HCT116 (cell line): Measurements from ENCODE around the gene ZNF286A. TPM values are rescaled to one million over a fixed set of nuclear protein-coding genes. Genes with fewer than 3 reads are reported as not detected.

Experiments used
- ATAC-seq: fragments of 200-7000 bp; cut with Tn5 transposase; 2 replicates; pipeline ENCODE4 v1.9.1; 2020; ENCODE audit warnings: mild to moderate bottlenecking, moderate library complexity
- BruUV-seq: library from RNA; stranded (reverse); fragments of 400-500 nt; replicated peaks from 2 replicates; lab custom pipeline; 2021; lab: Mats Ljungman, UMichigan
- CTCF ChIA-PET: fragments of 300-600 bp; sonication (Branson Sonifier 250); formaldehyde crosslinking; loops from one replicate; lab custom pipeline; 2021; ENCODE audit warnings: antibody characterized with exemption; lab: Charles Lee
- POLR2A ChIA-PET: fragments of 300-600, 350-600 bp; sonication (Branson Sonifier 250); formaldehyde crosslinking; loops from one replicate; lab custom pipeline; 2021; ENCODE audit warnings: antibody characterized with exemption; lab: Charles Lee
- RAD21 ChIA-PET, 2 experiments: fragments of 300-600 bp; sonication (Branson Sonifier 250); formaldehyde crosslinking; loops; one replicate each; lab custom pipeline; 2023; ENCODE audit warnings: low total read pairs in 2 of 2; ENCODE audit not compliant: uncharacterized antibody in 2 of 2, unreplicated experiment in 2 of 2, low non-redundant PET in 1 of 2; lab: Charles Lee
- DNase-seq: peaks from one replicate; pipeline ENCODE4 v3.0.0-alpha.2; 2010; ENCODE audit warnings: low read depth, low spot score
- H2AFZ ChIP-seq: fragments of 200-600 bp; shearing (Covaris generic), sonication (generic); 2 replicates; pipeline ENCODE4 v1.6.1; 2017; ENCODE audit warnings: low read depth, mixed run types, mixed read lengths, antibody characterized with exemption, low read length; ENCODE audit not compliant: poor library complexity, severe bottlenecking
- H3K27ac ChIP-seq: 2 replicates; pipeline ENCODE4 v1.5.1; 2012; ENCODE audit warnings: low read depth, low read length
- H3K27me3 ChIP-seq: fragments of 200-600 bp; sonication (generic); 2 replicates; pipeline ENCODE4 v1.6.1; 2016; ENCODE audit warnings: mixed run types, low read length, mixed read lengths; ENCODE audit not compliant: insufficient read depth
- H3K36me3 ChIP-seq, 2 experiments: fragments of 200-500 bp in 1 of 2; fragments of 200-600 bp in 1 of 2; sonication (Bioruptor generic) in 1 of 2; sonication (generic) in 1 of 2; 2 replicates each; pipeline versions ENCODE4 v1.5.1 to v1.6.1; 2014 to 2016; ENCODE audit warnings: low read length in 2 of 2, inconsistent platforms in 1 of 2, mixed read lengths in 1 of 2, mixed run types in 1 of 2; ENCODE audit not compliant: insufficient read depth in 2 of 2, control insufficient read depth in 1 of 2
- H3K4me1 ChIP-seq, 2 experiments: fragments of 200-600 bp in 1 of 2; sonication (generic) in 1 of 2; 2 replicates each; pipeline versions ENCODE4 v1.5.1 to v1.6.1; 2012 to 2017; ENCODE audit warnings: low read length in 2 of 2, inconsistent platforms in 1 of 2, mild to moderate bottlenecking in 1 of 2, mixed read lengths in 1 of 2, mixed run types in 1 of 2, moderate library complexity in 1 of 2; ENCODE audit not compliant: insufficient read depth in 2 of 2, control insufficient read depth in 1 of 2
- H3K4me2 ChIP-seq: fragments of 200-600 bp; sonication (generic); 2 replicates; pipeline ENCODE4 v1.6.1; 2017; ENCODE audit warnings: mixed run types, low read length, mixed read lengths
- H3K4me3 ChIP-seq, 2 experiments: fragments of 200-600 bp in 1 of 2; sonication (generic) in 1 of 2; replicated peaks in 1 of 2; 2 replicates each; pipeline ENCODE4 v1.5.1; 2011 to 2016; ENCODE audit warnings: low read length in 2 of 2, control low read depth in 1 of 2, low read depth in 1 of 2, mild to moderate bottlenecking in 1 of 2, mixed read lengths in 1 of 2, mixed run types in 1 of 2
- H3K79me2 ChIP-seq: fragments of 200-600 bp; sonication (generic); 2 replicates; pipeline ENCODE4 v1.6.1; 2017; ENCODE audit warnings: mild to moderate bottlenecking, mixed run types, low read length, moderate library complexity, mixed read lengths; ENCODE audit not compliant: insufficient read depth
- H3K9ac ChIP-seq: fragments of 200-600 bp; sonication (generic); 2 replicates; pipeline ENCODE4 v1.6.1; 2016; ENCODE audit warnings: low read length, mixed read lengths
- H3K9me2 ChIP-seq: fragments of 200-600 bp; sonication (generic), shearing (Covaris generic); 2 replicates; pipeline ENCODE4 v1.6.1; 2017; ENCODE audit warnings: mixed run types, mild to moderate bottlenecking, moderate library complexity; ENCODE audit not compliant: insufficient read depth
- H3K9me3 ChIP-seq, 2 experiments: fragments of 200-500 bp in 1 of 2; fragments of 200-600 bp in 1 of 2; sonication (Bioruptor generic) in 1 of 2; sonication (generic) in 1 of 2; 2 replicates each; pipeline ENCODE4 v1.6.1; 2014 to 2017; ENCODE audit warnings: low read length in 2 of 2, mixed read lengths in 2 of 2, inconsistent platforms in 1 of 2, low read depth in 1 of 2, mild to moderate bottlenecking in 1 of 2, mixed run types in 1 of 2, moderate library complexity in 1 of 2; ENCODE audit not compliant: control insufficient read depth in 1 of 2, insufficient read depth in 1 of 2
- H4K20me1 ChIP-seq: fragments of 200-600 bp; sonication (generic), shearing (Covaris generic); 2 replicates; pipeline ENCODE4 v1.6.1; 2017; ENCODE audit warnings: mixed run types, mild to moderate bottlenecking, moderate library complexity; ENCODE audit not compliant: insufficient read depth
- CTCF ChIP-seq, 3 experiments: fragments of 200-600 bp in 1 of 3; sonication (generic) in 1 of 3; IDR thresholded peaks in 2 of 3; conservative IDR thresholded peaks in 1 of 3; 2 replicates each; pipeline ENCODE4 v1.5.1; 2012 to 2017; ENCODE audit warnings: low read depth in 2 of 3, low read length in 2 of 3, antibody characterized with exemption in 1 of 3, borderline replicate concordance in 1 of 3, control low read depth in 1 of 3, mild to moderate bottlenecking in 1 of 3, mixed read lengths in 1 of 3, mixed run types in 1 of 3, moderate library complexity in 1 of 3; ENCODE audit not compliant: insufficient read depth in 1 of 3
- EGR1 ChIP-seq: IDR thresholded peaks from 2 replicates; pipeline ENCODE4 v1.6.1; 2012; ENCODE audit warnings: low read depth
- JUND ChIP-seq: IDR thresholded peaks from 2 replicates; pipeline ENCODE4 v1.6.1; 2012
- SIN3A ChIP-seq: IDR thresholded peaks from 2 replicates; pipeline ENCODE4 v1.6.1; 2012; ENCODE audit warnings: low read depth
- YY1 ChIP-seq: IDR thresholded peaks from 2 replicates; pipeline ENCODE4 v1.6.1; 2011; ENCODE audit warnings: low read length, low read depth, moderate library complexity, mild to moderate bottlenecking; ENCODE audit not compliant: insufficient replicate concordance; ENCODE audit errors: extremely low read depth
- ZBTB33 ChIP-seq: IDR thresholded peaks from 2 replicates; pipeline ENCODE4 v1.6.1; 2011; ENCODE audit warnings: mild to moderate bottlenecking, low read length, moderate library complexity; ENCODE audit not compliant: insufficient replicate concordance; ENCODE audit errors: extremely low read depth
- ZFX ChIP-seq: fragments of 450-650 bp; IDR thresholded peaks from 2 replicates; pipeline ENCODE4 v1.6.1; 2017
- intact Hi-C: fragments of 100-400 bp; cut with micrococcal nuclease; formaldehyde crosslinking; loops from 2 replicates; pipeline ENCODE4 v1.10.0; 2022
- total RNA-seq: library from RNA; stranded (reverse); gene quantifications from one replicate; pipeline ENCODE4 v1.2.1, GENCODE V29; 2021; ENCODE audit not compliant: unreplicated experiment

Gene ZNF286A
- total RNA-seq, 1 experiment from 2014 or later = 37.0 TPM

- Histone ChIP-seq H3K9me3 (no peaks in the 10 kb centered on the region), H3K4me2 (no peak overlapping the region), H3K9me2 (no peaks in the 10 kb centered on the region), H3K79me2 (no peaks in the 10 kb centered on the region), H3K27ac (no peak overlapping the region), H3K9ac (no peak overlapping the region), H3K4me1 (no peaks in the 10 kb centered on the region), H3K27me3 (no peaks in the 10 kb centered on the region), H2AFZ (no peak overlapping the region), H3K4me3 (no peak overlapping the region), H3K36me3 (no peaks in the 10 kb centered on the region), H4K20me1 (no peaks in the 10 kb centered on the region)
- CTCF ChIA-PET = no interaction called here
- intact Hi-C loops = no loop called here
- POLR2A ChIA-PET = no interaction called here
- RAD21 ChIA-PET = no interaction called here
- no peak for DNase-seq
- BruUV-seq = no TSS peak
- ATAC-seq = no peak
- TF ChIP-seq EGR1 = no peak
- no peak for TF ChIP-seq CTCF (IDR thresholded peaks at IDR 0.05 in 2 of 3, conservative IDR thresholded peaks at IDR 0.05 in 1 of 3; ENCODE audit: borderline replicate concordance in 1 of 3, insufficient read depth in 1 of 3, low read depth in 2 of 3, low read length in 2 of 3)
- no peak for TF ChIP-seq SIN3A
- no peak for TF ChIP-seq YY1
- TF ChIP-seq ZFX = no peak
- no peak for TF ChIP-seq JUND
- TF ChIP-seq ZBTB33 = no peak
Measured at GRCh38 chr17:15742051-15742795, 42.7 kb downstream of the ZNF286A start.
